HG02943 (cell line): Measurements from ENCODE around the gene ZMAT5.

Experiments
- ATAC-seq: cut with Tn5 transposase; IDR thresholded peaks from one replicate; pipeline ENCODE4 v1.9.1; 2021; ENCODE audit warnings: mild to moderate bottlenecking, low read depth, moderate library complexity; ENCODE audit not compliant: unreplicated experiment

The ZMAT5 gene

GRCh38 chr22:29733362-29734201 is 33.2 kb downstream of the ZMAT5 start:
- ATAC-seq, result no peak

GRCh38 chr22:29732883-29733282 is 33.9 kb downstream of the ZMAT5 start:
- ATAC-seq, result no peak

DNA sequence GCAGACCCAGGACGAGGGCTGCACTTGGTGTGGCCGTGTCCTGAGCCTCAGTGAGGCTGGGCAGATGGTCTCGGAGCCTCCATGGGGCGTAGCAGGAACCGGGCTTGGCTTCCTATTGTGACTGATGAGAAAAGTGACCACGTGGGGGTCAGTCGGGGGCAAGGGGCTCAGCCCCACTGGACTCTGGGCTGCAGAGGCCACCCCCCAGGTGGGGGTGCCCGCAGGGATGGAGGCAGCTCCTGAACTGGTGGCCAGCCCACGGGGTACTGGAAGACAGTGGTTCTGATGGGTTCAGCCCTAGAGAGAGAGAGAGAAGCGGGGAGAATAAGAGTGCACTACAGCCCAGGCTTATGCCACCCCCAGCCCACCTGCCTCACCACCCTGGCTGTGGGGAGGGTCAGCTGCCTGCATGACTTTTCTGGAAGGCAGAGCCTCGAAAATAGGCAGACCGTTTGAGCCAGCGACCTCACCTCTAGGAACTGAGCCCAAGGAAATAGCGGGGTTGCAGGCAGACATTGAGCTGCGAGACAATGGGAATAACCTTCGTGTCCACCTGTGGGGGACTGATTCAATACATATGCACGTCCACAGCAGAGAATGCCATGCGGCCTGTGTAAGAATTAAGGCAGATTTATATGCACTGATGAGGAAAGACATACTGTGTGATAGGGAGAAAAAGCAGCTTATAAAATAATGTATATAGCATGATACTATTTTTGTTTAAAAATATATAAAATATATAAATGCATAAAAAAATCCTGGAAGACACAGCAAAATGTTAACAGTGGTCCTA is 35.6 kb downstream of the ZMAT5 start:
- ATAC-seq, result no peak

- no peak for ATAC-seq
Measured at GRCh38 chr22:29729161-29729560, 37.6 kb downstream of the ZMAT5 start.

GRCh38 chr22:29727131-29727523 is 39.7 kb downstream of the ZMAT5 start:
- no peak for ATAC-seq

- ATAC-seq, result no peak
Measured at GRCh38 chr22:29726512-29727130, 40.2 kb downstream of the ZMAT5 start.

- ATAC-seq, result no peak
Measured at GRCh38 chr22:29726106-29726505, 40.7 kb downstream of the ZMAT5 start.

DNA sequence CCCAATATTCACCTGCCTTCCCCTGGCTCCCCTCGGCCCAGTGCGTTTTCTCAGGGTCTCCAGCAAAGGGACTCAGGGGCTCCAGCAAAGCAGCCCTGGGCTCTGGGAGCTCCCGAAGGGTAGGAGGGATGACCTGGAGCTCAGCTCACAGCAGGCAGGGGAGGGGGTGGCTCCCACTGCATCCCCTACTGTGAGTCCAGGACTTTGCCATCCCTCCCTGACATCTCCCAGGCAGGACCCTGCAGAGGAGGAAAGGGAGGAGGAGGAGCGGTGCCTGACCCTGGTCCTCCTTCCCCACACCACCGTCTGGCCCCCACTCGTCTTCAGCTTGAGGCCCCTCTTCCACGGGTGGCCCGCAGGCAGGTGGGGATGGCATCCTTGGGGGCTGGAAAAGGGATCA is 42.0 kb downstream of the ZMAT5 start:
- no peak for ATAC-seq

DNA sequence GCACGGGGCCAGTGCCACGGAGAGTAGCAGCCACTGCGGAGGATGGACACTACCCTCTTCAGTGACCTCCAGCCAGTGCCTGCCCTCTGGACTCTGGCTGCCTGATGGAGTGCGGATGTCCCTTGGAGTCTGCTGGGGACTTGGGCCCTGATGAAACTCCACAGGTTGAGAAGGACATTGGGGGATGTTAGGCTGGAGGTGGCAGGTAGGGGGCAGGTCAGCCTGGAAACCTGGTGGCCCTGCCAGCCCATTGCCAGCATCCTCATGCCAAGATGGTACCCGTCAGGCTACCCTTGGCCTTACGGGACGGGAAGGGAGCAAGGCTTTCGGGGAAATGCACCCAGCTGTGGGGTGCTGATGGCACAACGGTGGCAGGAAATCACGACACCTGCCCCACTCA is 43.0 kb downstream of the ZMAT5 start:
- no peak for ATAC-seq

GRCh38 chr22:29722587-29722986 is 44.2 kb downstream of the ZMAT5 start:
- ATAC-seq, result no peak

GRCh38 chr22:29722151-29722550 is 44.7 kb downstream of the ZMAT5 start:
- ATAC-seq, result no peak

GRCh38 chr22:29720811-29721323 is 45.9 kb downstream of the ZMAT5 start:
- no peak for ATAC-seq

GRCh38 chr22:29719899-29720645 is 46.7 kb downstream of the ZMAT5 start, which contains the start of gene CABP7:
Gene CABP7 (plus strand): TSS chr22:29720003. CDS start chr22:29720425, 422 bp downstream.
- ATAC-seq, result no peak

DNA sequence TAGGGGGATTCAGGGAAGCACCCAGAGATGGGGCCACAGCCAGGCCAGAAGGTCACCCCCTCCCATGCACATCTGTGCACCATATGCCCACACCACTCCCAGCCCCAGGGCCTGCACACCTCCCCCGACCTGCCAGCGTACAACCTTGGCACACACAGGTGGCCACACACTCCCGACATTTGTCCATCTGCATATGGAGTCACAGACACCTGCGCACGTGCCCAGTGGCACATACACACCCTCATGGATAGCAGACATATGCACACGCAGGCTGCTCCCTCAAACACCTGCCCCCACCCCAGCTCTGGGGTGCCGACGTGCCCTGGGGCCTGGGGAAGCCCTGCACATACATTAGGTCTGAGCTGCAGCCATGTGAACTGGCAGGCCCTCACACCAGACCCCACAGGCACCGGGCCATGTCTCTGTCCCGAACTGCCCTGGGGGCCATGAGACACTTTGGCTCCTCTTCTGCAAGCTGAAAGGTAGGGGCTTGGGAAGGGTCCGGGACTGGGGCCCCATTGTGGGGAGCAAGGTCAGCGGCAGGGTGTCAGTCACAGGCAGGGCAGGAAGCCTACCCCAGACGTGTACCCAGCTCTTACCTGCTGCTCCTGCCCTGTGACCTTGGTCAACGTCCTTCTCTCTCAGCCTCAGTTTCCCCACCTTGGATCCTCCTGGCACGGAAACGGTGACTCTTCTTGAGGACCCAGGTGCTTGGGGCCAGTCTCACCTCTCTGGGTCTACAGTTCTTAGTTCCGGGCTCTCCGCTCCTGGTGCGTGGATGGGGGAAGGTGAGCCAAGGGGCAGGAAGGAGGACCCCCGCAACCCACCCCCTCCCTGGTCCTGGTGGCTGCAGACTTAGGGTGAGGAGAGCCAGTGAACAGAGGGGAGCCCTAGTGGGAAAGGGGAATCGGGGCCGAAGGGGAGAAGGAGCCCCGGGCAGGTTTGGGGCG is 47.6 kb downstream of the ZMAT5 start:
- ATAC-seq, result no peak

DNA sequence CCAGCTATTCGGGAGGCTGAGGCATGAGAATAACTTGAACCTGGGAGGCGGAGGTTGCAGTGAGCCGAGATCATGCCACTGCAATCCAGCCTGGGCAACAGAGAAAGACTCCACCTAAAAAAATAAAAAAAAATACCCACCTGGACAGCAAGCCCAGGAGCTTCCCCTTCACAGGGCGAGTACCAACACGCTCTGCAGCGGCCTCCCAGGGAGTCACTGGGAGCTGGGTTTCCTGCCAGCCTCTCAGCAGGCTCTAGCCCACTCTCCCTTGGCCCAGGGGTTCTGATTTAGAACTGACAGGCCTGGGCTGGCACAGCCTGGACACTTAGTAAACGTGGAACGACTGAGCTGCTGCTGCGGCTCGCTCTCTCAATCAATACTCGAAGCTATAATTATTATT is 49.0 kb downstream of the ZMAT5 start:
- no peak for ATAC-seq

DNA sequence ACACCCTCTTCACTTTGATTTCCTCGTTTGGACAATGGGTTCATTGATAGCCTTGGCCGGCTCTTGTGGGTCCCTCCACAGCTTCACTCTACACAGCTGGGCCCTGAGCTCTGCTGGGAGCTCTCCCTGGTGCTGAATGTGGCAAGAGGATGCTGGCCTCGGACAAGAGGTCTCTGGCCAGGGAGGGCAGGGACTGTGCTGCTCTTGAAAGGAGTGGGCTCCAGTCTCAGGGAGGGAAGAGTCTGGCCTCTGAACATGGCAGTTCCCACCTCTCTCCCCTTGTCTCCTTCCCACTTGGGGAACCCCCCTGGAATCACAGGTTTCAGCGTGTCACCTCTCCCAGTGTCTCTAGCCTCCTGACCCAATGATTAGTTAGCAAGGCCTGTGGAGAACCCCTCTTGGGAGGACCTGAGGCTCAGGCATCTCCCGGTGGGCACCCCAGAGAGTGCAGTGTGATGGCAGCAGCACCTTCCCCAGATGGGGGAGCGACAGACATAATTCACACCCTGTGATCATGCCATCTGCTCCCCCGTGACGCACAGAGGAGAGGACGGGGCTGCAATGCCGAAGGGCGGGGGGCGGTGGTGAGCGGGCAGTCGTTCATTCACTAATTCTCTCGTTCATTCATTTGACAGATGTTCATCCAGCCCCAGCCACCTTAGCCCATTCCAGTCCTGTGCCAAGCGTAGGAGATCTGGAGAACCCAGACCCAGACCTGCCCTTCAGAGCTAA is 49.8 kb downstream of the ZMAT5 start:
- ATAC-seq, result no peak

DNA sequence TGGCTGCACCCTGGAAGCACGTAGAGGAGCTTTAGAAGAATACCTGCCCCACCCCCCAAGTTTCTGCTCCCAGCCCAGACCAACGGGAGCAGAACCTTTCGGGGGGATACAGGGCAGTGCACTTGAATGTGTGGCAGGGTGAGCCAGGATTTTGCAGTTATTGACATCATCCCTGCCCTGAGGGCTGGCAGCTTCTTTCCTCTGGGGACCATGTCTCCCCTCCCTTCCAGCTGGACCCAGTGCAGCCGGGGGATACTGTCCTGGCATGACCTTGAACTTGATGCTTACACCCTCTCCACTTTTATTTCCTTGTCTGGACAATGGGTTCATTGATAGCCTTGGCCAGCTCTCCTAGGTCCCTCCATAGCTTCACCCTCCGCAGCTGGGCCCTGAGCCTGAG is 51.1 kb downstream of the ZMAT5 start:
- no peak for ATAC-seq

- ATAC-seq, result no peak
Measured at GRCh38 chr22:29715240-29715639, 51.6 kb downstream of the ZMAT5 start.
